ENCODE measurements around the gene MEOX1.

Gene MEOX1

GRCh38 chr17:43616852-43617251 lies 44.9 kb downstream of the MEOX1 start:
- TF ChIP-seq FOXP2 (optimal IDR thresholded peaks at IDR 0.05; ENCODE audit: borderline replicate concordance, extremely low read depth, extremely low read length, insufficient read depth) (no peak), POLR2AphosphoS5 (IDR thresholded peaks at IDR 0.05; ENCODE audit: low read depth, low read length) (no peak), TAF1 (IDR thresholded peaks at IDR 0.05; ENCODE audit: borderline replicate concordance, insufficient read depth, low read length) (no peak), REST (IDR thresholded peaks at IDR 0.05; ENCODE audit: insufficient read depth in 1 of 2, low read depth in 2 of 2, low read length in 2 of 2) (no peak), SIN3A (IDR thresholded peaks at IDR 0.05; ENCODE audit: borderline replicate concordance, insufficient read depth, low read length) (no peak)

- TF ChIP-seq REST (IDR thresholded peaks at IDR 0.05; ENCODE audit: insufficient read depth in 1 of 2, low read depth in 2 of 2, low read length in 2 of 2) (no peak), FOXP2 (optimal IDR thresholded peaks at IDR 0.05; ENCODE audit: borderline replicate concordance, extremely low read depth, extremely low read length, insufficient read depth) (no peak), POLR2AphosphoS5 (IDR thresholded peaks at IDR 0.05; ENCODE audit: low read depth, low read length) (no peak), TAF1 (IDR thresholded peaks at IDR 0.05; ENCODE audit: borderline replicate concordance, insufficient read depth, low read length) (no peak), SIN3A (IDR thresholded peaks at IDR 0.05; ENCODE audit: borderline replicate concordance, insufficient read depth, low read length) (no peak)
Observed at GRCh38 chr17:43616421-43616820, 45.3 kb downstream of the MEOX1 start.

- TF ChIP-seq TAF1 (IDR thresholded peaks at IDR 0.05; ENCODE audit: borderline replicate concordance, insufficient read depth, low read length) (no peak), REST (IDR thresholded peaks at IDR 0.05; ENCODE audit: insufficient read depth in 1 of 2, low read depth in 2 of 2, low read length in 2 of 2) (no peak), POLR2AphosphoS5 (IDR thresholded peaks at IDR 0.05; ENCODE audit: low read depth, low read length) (no peak)
Observed at GRCh38 chr17:43616029-43616351, 45.7 kb downstream of the MEOX1 start.

GRCh38 chr17:43615330-43616028 lies 46.2 kb downstream of the MEOX1 start:
- TF ChIP-seq SIN3A (IDR thresholded peaks at IDR 0.05; ENCODE audit: borderline replicate concordance, insufficient read depth, low read length) (no peak), TAF1 (IDR thresholded peaks at IDR 0.05; ENCODE audit: borderline replicate concordance, insufficient read depth, low read length) (no peak), FOXP2 (optimal IDR thresholded peaks at IDR 0.05; ENCODE audit: borderline replicate concordance, extremely low read depth, extremely low read length, insufficient read depth) (no peak), REST (IDR thresholded peaks at IDR 0.05; ENCODE audit: insufficient read depth in 1 of 2, low read depth in 2 of 2, low read length in 2 of 2) (no peak), POLR2AphosphoS5 (IDR thresholded peaks at IDR 0.05; ENCODE audit: low read depth, low read length) (no peak)

- TF ChIP-seq FOXP2 (optimal IDR thresholded peaks at IDR 0.05; ENCODE audit: borderline replicate concordance, extremely low read depth, extremely low read length, insufficient read depth) (no peak), REST (IDR thresholded peaks at IDR 0.05; ENCODE audit: insufficient read depth in 1 of 2, low read depth in 2 of 2, low read length in 2 of 2) (no peak), SIN3A (IDR thresholded peaks at IDR 0.05; ENCODE audit: borderline replicate concordance, insufficient read depth, low read length) (no peak), POLR2AphosphoS5 (IDR thresholded peaks at IDR 0.05; ENCODE audit: low read depth, low read length) (no peak), TAF1 (IDR thresholded peaks at IDR 0.05; ENCODE audit: borderline replicate concordance, insufficient read depth, low read length) (no peak)
Observed at GRCh38 chr17:43614561-43614960, 47.2 kb downstream of the MEOX1 start.
